H1 (cell line): Measurements from ENCODE around the gene BOD1L2. TPM values are rescaled to one million over a fixed set of nuclear protein-coding genes. Genes with fewer than 3 reads are reported as not detected.

Experiments used
- CHD7 ChIP-seq: fragments of 300-600 bp; sonication (generic); IDR thresholded peaks from 2 replicates; pipeline ENCODE4 v1.7.1; 2012; ENCODE audit warnings: low read length, moderate library complexity, mild to moderate bottlenecking, inconsistent platforms; ENCODE audit not compliant: insufficient replicate concordance
- polyA plus RNA-seq, 7 experiments: library from polyadenylated mRNA; depleted of rRNA in 3 of 7; stranded (reverse) in 5 of 7; unstranded in 2 of 7; fragments of >200 nt in 5 of 7; fragments of 200-250 nt in 2 of 7; gene quantifications; 1 replicate in 5 of 7; 2 replicates in 1 of 7; 4 replicates in 1 of 7; pipeline versions ENCODE4 v1.2.1 to v1.2.3, GENCODE V29; 2011 to 2013; ENCODE audit warnings: missing spikeins in 2 of 7, mixed read lengths in 2 of 7
- total RNA-seq: library from RNA; stranded (reverse); fragmentation: NEBNext Ultra II Directional; extraction: Animal tissue kit (Norgen Biotek cat#: 25700); gene quantifications from 2 replicates; pipeline ENCODE4 v1.2.1, GENCODE V29; 2021

Gene BOD1L2
- total and polyA plus RNA-seq, 2 of the 8 experiments (the other 6 are each of a cell fraction or from before 2014, with no cell fraction given): not detected

GRCh38 chr18:57175532-57175931 is 28.6 kb downstream of the BOD1L2 start (continued):
- no peak for TF ChIP-seq CHD7
- TF ChIP-seq, all 59 proteins: peak for 0
